CD14-positive monocyte (primary cell): ENCODE measurements around the gene ASTN2. TPM values are rescaled to one million over a fixed set of nuclear protein-coding genes. Genes with fewer than 3 reads are reported as not detected.

Experiments used
- DNase-seq, 3 donors: peaks; one replicate each; pipeline ENCODE4 v3.0.0-alpha.2; 2011 to 2022
- H2AFZ ChIP-seq: 2 replicates; pipeline ENCODE4 v1.6.0; 2012; ENCODE audit warnings: mild to moderate bottlenecking, low read depth, low read length, inconsistent platforms; ENCODE audit not compliant: insufficient read depth, poor library complexity, severe bottlenecking
- H3K27ac ChIP-seq, 2 donors: 1 replicate in 1 of 2; 2 replicates in 1 of 2; pipeline ENCODE4 v1.5.1; 2012 to 2013; ENCODE audit warnings: low read length in 2 of 2, control low read depth in 1 of 2, inconsistent platforms in 1 of 2, low read depth in 1 of 2, mild to moderate bottlenecking in 1 of 2
- H3K27me3 ChIP-seq, 2 donors: one replicate each; pipeline versions ENCODE4 v1.6.0 to v1.6.1; 2011 to 2013; ENCODE audit warnings: low read length in 2 of 2; ENCODE audit not compliant: control insufficient read depth in 2 of 2, insufficient read depth in 2 of 2
- H3K36me3 ChIP-seq, 2 donors: replicated peaks in 1 of 2; 1 replicate in 1 of 2; 2 replicates in 1 of 2; pipeline versions ENCODE4 v1.5.1 to v1.6.1; 2012 to 2013; ENCODE audit warnings: low read length in 2 of 2, control low read depth in 1 of 2, inconsistent platforms in 1 of 2, mild to moderate bottlenecking in 1 of 2; ENCODE audit not compliant: insufficient read depth in 2 of 2, control insufficient read depth in 1 of 2
- H3K4me1 ChIP-seq, 2 donors: 1 replicate in 1 of 2; 2 replicates in 1 of 2; pipeline versions ENCODE4 v1.5.1 to v1.6.1; 2012 to 2013; ENCODE audit warnings: low read length in 2 of 2, control low read depth in 1 of 2, inconsistent platforms in 1 of 2, mild to moderate bottlenecking in 1 of 2, moderate library complexity in 1 of 2; ENCODE audit not compliant: insufficient read depth in 2 of 2, control insufficient read depth in 1 of 2
- H3K4me2 ChIP-seq: replicated peaks from 2 replicates; pipeline ENCODE3; 2012; ENCODE audit warnings: low read length, moderate library complexity, mild to moderate bottlenecking; ENCODE audit not compliant: poor library complexity, severe bottlenecking; ENCODE audit errors: extremely low read depth
- H3K4me3 ChIP-seq, 3 experiments: fragments of 200-600 bp in 1 of 3; sonication (generic) in 1 of 3; replicated peaks in 1 of 3; 1 replicate in 2 of 3; 2 replicates in 1 of 3; pipeline ENCODE4 v1.5.1; 2011 to 2013; ENCODE audit warnings: low read length in 3 of 3, mild to moderate bottlenecking in 3 of 3, control low read depth in 2 of 3, low read depth in 2 of 3, inconsistent platforms in 1 of 3, moderate library complexity in 1 of 3
- H3K79me2 ChIP-seq: 2 replicates; pipeline ENCODE4 v1.6.0; 2012; ENCODE audit warnings: mild to moderate bottlenecking, control low read depth, inconsistent platforms, low read length, moderate library complexity; ENCODE audit not compliant: insufficient read depth
- H3K9ac ChIP-seq: 2 replicates; pipeline ENCODE4 v1.6.0; 2017; ENCODE audit warnings: low read length, mild to moderate bottlenecking; ENCODE audit not compliant: insufficient read depth, poor library complexity, severe bottlenecking
- H3K9me3 ChIP-seq, 2 donors: replicated peaks in 1 of 2; 1 replicate in 1 of 2; 2 replicates in 1 of 2; pipeline versions ENCODE4 v1.5.1 to v1.6.1; 2012 to 2013; ENCODE audit warnings: low read length in 2 of 2, control low read depth in 1 of 2; ENCODE audit not compliant: control insufficient read depth in 1 of 2, insufficient read depth in 1 of 2
- H4K20me1 ChIP-seq: 2 replicates; pipeline ENCODE4 v1.6.0; 2012; ENCODE audit warnings: mild to moderate bottlenecking, low read length, control low read depth, moderate library complexity; ENCODE audit not compliant: insufficient read depth
- H3K27ac Mint-ChIP-seq, 7 donors: one replicate each; pipeline ENCODE4 v1.8.0; 2020; ENCODE audit warnings: mild to moderate bottlenecking in 7 of 7, mixed read lengths in 7 of 7, moderate library complexity in 6 of 7, inconsistent platforms in 2 of 7
- H3K27me3 Mint-ChIP-seq, 3 donors: one replicate each; pipeline ENCODE4 v1.8.0; 2021 to 2022; ENCODE audit warnings: low read depth in 3 of 3, mild to moderate bottlenecking in 3 of 3, mixed read lengths in 3 of 3, moderate library complexity in 3 of 3, inconsistent platforms in 1 of 3
- H3K36me3 Mint-ChIP-seq, 2 donors: one replicate each; pipeline ENCODE4 v1.8.0; 2020; ENCODE audit warnings: mixed read lengths in 2 of 2, inconsistent platforms in 1 of 2, mild to moderate bottlenecking in 1 of 2
- H3K4me1 Mint-ChIP-seq: one replicate; pipeline ENCODE4 v1.8.0; 2020; ENCODE audit warnings: mild to moderate bottlenecking, mixed read lengths
- H3K4me3 Mint-ChIP-seq, 2 donors: one replicate each; pipeline ENCODE4 v1.8.0; 2020; ENCODE audit warnings: mild to moderate bottlenecking in 2 of 2, mixed read lengths in 2 of 2, moderate library complexity in 1 of 2
- H3K9me3 Mint-ChIP-seq, 7 donors: one replicate each; pipeline ENCODE4 v1.8.0; 2020 to 2022; ENCODE audit warnings: mixed read lengths in 7 of 7, mild to moderate bottlenecking in 6 of 7, moderate library complexity in 6 of 7, inconsistent platforms in 2 of 7
- CTCF ChIP-seq: fragments of 200-600 bp; IDR thresholded peaks from one replicate; pipeline ENCODE4 v1.8.0; 2022; ENCODE audit warnings: antibody characterized with exemption, mild to moderate bottlenecking
- WGBS: methylation state at CpG from one replicate; pipeline ENCODE4 v1.1.5; 2013; ENCODE audit warnings: missing lambda C conversion rate; ENCODE audit not compliant: insufficient coverage; 5-methylcytosine and 5-hydroxymethylcytosine counted together
- intact Hi-C, 2 donors: fragments of 100-400 bp; cut with micrococcal nuclease; formaldehyde crosslinking; loops; one replicate each; pipeline versions ENCODE4 v1.15.0 to v1.15.1; 2023
- polyA plus RNA-seq, 3 donors: library from polyadenylated mRNA; depleted of rRNA in 1 of 3; unstranded in 2 of 3; stranded (reverse) in 1 of 3; fragments of 300-500 nt in 2 of 3; fragments of >200 nt in 1 of 3; fragmentation: Illumina TruSeq in 2 of 3; gene quantifications; 1 replicate in 2 of 3; 2 replicates in 1 of 3; pipeline ENCODE4 v1.2.3, GENCODE V29; 2012 to 2021

ASTN2 gene
- polyA plus RNA-seq, 3 donors: not detected

GRCh38 chr9:117000834-117001233 is 414.0 kb downstream of the ASTN2 start:
- Histone ChIP-seq H3K9ac (no peak overlapping the region), H4K20me1 (no peaks in the 10 kb centered on the region), H3K4me2 (no peak overlapping the region), H3K27me3 (no peaks in the 10 kb centered on the region), H3K36me3 (no peaks in the 10 kb centered on the region), H3K9me3 (no peaks in the 10 kb centered on the region), H3K4me3 (no peak overlapping the region), H3K79me2 (no peaks in the 10 kb centered on the region), H2AFZ (no peak overlapping the region), H3K27ac (no peak overlapping the region), H3K4me1 (no peaks in the 10 kb centered on the region)
- peaks cover 0 to 1% (median 0%) of the 10 kb centered on the region in 7 donors for H3K9me3 Mint-ChIP-seq
- no peaks in the 10 kb centered on the region for H3K4me1 Mint-ChIP-seq
- H3K27me3 Mint-ChIP-seq: peaks cover 0 to 6% (median 3%) of the 10 kb centered on the region in 3 donors
- DNase-seq: no peak
- no peaks in the 10 kb centered on the region for H3K36me3 Mint-ChIP-seq
- intact Hi-C loops: no loop called here
- TF ChIP-seq CTCF: no peak
- no peak overlapping the region for H3K4me3 Mint-ChIP-seq
- no peak overlapping the region for H3K27ac Mint-ChIP-seq

GRCh38 chr9:117000196-117000723 is 414.6 kb downstream of the ASTN2 start:
- H3K4me3 Mint-ChIP-seq: no peak overlapping the region
- intact Hi-C loops: no loop called here
- Histone ChIP-seq H3K4me2 (no peak overlapping the region), H3K9me3 (no peaks in the 10 kb centered on the region), H3K27me3 (no peaks in the 10 kb centered on the region), H3K79me2 (no peaks in the 10 kb centered on the region), H3K4me3 (no peak overlapping the region), H2AFZ (no peak overlapping the region), H3K27ac (no peak overlapping the region), H3K9ac (no peak overlapping the region), H3K36me3 (no peaks in the 10 kb centered on the region), H3K4me1 (no peaks in the 10 kb centered on the region), H4K20me1 (no peaks in the 10 kb centered on the region)
- H3K27me3 Mint-ChIP-seq: peaks cover 0 to 6% (median 3%) of the 10 kb centered on the region in 3 donors
- H3K27ac Mint-ChIP-seq: no peak overlapping the region
- H3K4me1 Mint-ChIP-seq: no peaks in the 10 kb centered on the region
- peaks cover 0 to 2% (median 0%) of the 10 kb centered on the region in 7 donors for H3K9me3 Mint-ChIP-seq
- WGBS: 100% methylated on average over 1 of the region's 2 CpGs
- TF ChIP-seq CTCF: no peak
- H3K36me3 Mint-ChIP-seq: no peaks in the 10 kb centered on the region
- no peak for DNase-seq
